Activated T-cell treated with anti-CD3 and anti-CD28 coated beads, Interleukin-2, amount 50 U/mL, for 48 hours (primary cell): ENCODE data around the gene DOCK2.
"Not testable (repeated sequence)": the region's sequence is repeated elsewhere in the genome, so short reads cannot be mapped to it uniquely, and the experiment has no call there.

Source experiments
- DNase-seq, 2 experiments: peaks; one replicate each; pipeline ENCODE4 v3.0.0-alpha.2; 2020

The DOCK2 gene

DNA sequence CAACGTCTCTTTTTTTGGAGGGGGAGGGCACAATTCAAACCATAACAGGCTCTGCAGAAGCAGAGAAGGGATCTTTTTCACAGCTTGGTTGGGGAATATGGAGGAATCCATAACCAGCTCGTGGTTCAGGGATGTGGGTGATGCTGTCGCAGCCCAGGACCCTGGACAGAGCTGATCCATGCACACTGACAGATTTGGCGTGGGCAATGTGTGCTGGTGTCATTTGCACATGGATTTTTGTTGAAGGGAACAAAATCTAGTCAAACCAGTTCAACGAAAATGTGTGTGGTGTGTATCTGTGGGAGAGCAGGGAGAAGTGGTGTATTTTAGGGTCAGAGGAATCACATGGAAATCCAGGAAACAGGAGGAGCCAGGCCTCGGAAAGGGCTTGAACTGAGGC is 4.2 kb downstream of the DOCK2 start:
- DNase-seq: no peak

DNA sequence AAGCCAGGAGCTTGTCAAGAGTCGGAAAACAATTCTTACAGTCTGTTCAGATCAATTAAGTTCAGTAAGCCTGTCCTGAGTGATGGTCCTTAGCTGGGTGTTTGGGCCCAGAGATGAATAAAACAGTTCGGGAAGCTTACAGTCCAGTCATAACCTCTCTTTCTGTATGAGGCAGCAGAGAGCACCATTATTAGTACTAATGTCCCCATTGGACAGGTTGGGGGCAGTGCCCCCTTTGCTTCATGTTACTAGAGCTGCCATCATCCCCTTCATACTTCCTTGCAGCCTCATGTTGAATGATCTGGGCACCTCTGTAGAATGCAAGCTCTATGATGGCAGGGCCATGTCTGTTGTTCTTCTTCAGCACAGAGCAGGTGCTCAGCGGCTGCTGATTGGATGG is 9.8 kb downstream of the DOCK2 start:
- DNase-seq: no peak

DNA sequence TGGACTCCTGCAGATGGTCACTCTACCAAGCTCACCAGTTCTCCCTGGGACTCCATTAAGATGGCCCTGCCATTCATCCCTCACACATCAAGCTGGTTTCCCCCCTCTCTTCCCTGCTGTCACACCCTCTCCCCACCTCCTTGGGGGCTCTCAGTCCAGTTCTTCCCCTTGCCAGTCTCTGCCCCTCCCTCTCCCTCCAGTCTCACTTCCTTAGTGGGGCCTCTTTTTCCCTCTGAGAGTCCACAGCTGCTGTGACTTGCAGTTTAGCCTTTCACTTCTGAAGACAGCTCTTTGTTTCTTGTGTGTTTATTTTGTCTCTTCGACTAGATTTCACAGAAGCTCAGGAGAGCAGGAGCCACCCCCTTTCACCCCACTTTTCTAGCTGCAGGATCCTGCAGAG is 10.5 kb downstream of the DOCK2 start:
- no peak for DNase-seq

DNA sequence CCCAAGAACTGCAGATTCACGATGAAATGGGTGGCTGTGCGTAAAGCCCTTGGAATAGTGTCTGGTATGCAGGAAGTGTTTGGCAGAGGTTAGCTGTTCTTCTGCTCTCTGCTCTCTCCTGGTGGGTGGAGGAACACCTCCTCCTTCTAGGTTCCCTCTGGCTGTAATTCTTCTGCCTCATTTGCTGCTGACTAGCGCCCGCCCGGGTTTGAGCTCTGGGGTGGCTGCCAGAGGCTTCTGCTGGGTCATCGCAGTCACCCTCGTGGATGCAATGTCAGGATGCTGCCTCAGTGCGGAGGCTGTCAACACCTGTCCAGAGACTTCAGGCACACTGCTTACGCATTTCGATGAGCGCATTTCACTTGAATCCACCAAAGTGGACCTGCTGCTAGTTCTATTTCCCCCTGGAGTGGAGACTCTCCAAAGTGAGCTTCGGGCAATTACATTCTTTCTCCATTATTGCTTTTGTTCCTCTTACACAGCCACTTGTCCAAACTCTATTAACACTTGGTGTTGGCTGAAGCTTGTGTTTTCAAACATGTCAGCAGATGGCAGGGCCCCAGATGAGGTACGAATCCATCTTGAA is 11.7 kb downstream of the DOCK2 start:
- no peak for DNase-seq

DNA sequence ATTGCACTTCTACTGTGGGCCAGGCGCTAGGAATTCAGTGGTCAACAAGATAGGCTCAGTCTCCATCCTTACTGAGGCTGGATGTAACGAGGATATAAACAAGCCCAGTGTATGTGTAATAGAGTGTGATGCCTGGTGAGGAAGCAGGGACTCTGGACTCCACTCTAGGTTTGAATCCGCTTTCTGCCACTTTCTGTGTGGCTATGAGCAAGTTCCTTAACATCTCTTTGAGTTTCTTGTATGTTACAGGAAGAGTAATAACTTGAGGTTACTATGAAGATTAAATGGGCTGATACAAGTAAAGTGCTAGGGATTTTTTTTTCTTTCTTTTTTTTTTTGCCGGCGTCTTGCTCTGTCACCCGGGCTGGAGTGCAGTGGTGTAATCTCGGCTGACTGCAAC is 12.4 kb downstream of the DOCK2 start:
- DNase-seq: no peak

GRCh38 chr5:169650701-169651331 is 13.7 kb downstream of the DOCK2 start:
- no peak for DNase-seq

DNA sequence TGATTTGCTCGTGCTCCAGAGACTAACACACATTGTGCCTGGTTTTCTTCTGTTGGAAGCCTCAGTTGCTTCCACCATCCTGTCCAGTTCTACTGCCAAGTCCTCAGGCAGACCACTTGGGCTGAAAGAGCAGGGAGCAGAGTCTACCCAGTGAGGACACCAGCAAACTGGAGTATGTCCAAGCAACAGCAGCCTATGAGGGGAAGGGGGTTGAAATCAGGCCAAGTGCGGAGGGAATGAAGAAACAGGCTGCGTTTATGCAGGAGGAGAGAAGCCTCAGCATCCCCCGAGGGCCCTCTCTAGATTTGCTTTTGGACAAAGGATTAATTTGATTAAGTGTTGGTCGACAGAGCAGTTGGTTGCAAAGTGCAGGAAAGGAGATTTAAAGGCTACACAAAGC is 14.5 kb downstream of the DOCK2 start:
- no peak for DNase-seq

GRCh38 chr5:169652057-169652456 is 15.0 kb downstream of the DOCK2 start:
- no peak for DNase-seq

DNA sequence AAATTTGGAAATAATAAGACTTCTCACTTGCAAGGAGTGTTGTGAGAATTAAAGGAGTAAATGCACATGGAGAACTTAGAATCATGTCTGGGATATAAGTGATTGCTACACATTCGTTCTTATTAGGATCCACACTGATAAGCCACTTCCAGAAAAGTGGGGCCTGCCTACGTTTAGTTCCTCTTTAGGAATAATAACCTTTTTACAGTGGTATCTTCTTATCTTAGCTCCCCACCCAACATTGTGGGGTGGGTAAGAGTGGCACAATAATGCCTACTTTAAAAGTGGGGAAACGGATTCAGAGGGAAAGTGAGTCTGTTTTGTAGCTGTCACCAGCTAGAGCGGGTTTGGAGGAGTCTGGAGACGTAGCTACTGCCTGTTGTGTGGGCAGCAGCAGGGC is 16.0 kb downstream of the DOCK2 start:
- no peak for DNase-seq

DNA sequence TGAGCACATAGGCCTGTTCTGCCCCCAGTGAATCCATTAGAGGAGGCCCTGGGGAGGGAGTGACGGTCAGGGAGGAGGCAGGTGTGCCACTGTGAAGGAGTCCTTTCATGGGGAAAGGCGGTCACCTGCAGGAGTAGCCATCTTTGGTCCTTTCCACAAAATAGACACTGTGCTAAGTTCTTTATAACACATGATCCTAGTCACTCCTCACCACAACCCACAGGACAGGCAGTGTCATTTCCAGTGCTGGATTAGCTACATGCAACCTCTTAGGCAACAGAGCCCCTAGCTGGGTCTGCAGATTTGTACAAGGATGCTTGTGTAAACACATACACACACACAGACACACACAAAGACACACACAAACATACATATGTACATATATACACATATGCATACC is 18.3 kb downstream of the DOCK2 start:
- DNase-seq: no peak

DNA sequence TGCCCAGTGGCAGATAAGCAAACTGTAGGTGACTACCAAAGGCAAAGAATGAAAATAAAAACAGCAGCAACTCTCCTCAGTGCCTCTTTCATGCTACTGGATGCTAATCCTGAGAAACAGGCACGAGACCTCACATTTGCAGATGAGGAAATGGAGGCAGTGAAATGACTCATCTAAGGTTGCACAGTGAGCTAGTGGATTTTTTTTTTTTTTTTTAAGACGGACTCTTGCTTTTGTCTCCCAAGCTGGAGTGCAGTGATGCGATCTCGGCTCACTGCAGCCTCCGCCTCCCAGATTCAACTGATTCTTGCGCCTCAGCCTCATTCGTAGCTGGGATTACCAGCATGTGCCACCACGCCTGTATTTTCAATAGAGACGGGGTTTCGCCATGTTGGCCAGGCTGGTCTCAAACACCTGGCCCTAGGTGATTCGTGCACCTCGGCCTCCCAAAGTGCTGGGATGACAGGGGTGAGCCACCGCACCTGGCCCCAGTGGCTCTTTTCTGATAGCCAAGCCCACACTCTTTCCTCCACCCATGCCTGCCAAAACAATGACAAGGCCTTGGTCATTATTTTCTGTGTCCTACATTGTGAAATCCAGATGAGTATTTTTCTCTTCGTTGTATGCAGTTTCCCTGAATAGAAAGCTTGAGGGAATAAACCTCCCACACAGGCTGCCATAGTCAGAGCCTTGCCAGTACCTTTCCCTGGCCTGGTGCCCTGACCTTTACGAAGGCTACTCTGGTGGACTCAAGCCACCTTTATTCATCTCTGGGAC is 19.2 kb downstream of the DOCK2 start:
- DNase-seq: no peak

DNA sequence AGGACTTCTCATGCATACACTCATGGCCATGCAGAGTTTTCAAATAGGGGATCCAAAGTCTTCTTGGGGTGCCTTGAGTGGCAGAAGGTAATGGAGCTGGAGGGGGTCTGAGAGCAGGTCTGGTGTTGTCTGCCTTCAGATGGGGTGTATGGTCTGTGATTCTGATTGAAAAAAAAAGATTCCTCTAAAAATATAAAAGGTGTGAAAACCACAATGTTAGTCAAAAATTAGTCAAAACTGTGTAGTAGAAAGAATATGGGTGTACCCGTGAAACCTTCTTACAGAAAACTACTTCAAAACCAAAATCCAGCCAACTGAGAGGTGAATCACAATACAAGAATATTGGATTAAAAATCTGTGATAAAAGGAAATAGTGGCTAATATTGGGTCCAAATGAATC is 20.1 kb downstream of the DOCK2 start:
- no peak for DNase-seq

DNA sequence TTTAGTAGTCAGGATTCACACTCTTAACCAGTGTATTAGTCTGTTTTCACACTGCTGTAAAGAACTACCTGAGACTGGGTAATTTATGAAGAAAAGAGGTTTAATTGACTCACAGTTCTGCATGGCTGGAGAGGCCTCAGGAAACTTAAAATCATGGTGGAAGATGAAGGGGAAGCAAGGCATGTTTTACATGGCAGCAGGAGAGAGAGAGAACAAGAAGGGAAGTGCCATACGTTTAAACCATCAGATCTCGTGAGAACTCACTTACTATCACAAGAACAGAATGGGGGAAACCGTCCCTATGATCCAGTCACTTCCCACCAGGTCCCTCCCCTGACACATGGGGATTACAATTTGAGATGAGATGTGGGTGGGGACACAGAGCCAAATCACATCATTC is 25.4 kb downstream of the DOCK2 start:
- not testable (repeated sequence) for DNase-seq

DNA sequence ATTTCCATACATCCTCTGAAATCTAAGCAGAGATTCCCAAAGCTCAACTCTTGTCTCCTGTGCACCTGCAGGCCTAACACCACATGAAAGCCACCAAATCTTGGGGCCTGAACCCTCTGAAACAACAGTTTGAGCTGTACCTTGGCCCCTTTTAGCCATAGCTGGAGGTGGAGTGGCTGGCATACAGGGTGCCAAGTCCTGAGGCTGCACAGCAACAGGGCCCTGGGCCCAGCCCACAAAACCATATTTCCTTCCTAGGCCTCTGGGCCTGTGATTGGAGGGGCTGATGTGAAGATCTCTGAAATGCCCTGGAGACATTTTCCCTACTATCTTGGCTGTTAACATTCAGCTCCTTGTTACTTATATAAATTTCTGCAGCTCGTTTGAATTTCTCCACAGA is 26.5 kb downstream of the DOCK2 start:
- no peak for DNase-seq

- DNase-seq: no peak
Observed at GRCh38 chr5:169666365-169666764, 29.3 kb downstream of the DOCK2 start.

DNA sequence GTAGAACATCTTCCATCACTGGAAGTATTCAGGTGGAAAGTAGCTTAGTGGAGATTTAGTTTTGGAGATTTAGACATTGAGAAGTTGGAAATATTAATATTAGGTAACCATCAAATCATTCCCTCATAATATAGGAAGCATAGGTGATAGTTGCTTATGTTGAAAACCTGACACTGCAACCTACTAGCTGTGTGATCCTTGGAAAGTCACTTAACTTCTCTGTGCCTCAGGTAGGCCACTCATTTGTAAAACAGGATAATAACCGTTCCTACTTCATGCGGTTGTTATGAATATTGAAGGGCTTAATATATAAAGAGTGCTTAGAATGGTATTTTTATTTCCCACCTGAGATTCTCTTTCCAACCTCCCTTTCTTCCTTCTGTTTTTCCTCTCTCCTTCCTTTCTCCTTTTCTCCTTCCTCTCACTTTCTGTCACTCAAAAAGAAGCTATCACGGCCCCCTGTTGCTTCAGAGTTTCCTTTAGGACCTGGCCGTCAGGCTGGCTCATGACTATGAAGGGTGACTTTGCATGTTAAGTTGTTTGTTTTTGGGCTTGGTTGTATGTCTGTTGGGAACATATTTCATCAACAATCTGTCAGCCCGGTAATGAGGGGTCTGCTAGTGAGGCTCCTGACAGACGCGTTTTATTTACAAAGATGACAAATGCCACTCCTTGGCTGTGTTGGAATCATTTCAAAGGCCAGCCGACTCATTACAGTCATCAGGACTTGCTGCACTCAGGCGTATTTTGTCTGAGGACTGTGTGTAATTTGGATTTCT is 31.0 kb downstream of the DOCK2 start:
- no peak for DNase-seq

- no peak for DNase-seq
Observed at GRCh38 chr5:169668732-169669131, 31.7 kb downstream of the DOCK2 start.

DNA sequence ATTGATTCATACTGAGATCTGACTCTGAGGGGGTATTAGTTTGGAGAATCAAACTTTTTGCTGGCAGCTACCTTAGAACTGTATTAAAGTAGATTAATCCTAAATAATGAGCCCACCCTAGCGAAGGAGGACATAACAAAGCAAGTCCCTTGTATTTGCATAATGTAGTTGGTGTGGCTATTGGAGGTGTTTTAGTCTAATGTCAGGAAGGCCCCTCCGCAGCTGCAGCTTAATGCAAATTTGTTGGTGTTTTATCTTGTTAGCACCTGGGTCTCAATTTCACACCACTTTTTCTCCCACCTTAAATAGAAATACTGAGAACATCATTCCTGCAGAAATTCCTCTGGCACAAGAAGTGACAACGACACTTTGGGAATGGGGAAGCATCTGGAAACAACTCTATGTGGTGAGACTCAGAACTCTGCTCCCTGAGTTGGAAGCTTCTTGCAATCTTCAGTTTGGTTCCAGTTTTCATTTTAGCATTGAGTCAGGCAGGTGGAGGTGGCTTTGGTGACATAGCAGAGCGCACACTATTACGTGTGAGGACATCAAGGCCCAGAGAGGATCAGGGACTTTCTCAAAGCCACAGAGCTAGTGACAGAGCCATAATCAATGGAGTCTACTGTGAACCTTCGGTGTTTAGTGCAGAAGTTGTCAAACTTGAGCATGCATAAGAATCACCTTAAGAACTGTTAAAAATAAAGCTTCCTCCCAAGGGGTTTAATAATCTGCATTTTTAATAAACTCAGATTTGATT is 33.9 kb downstream of the DOCK2 start:
- no peak for DNase-seq

DNA sequence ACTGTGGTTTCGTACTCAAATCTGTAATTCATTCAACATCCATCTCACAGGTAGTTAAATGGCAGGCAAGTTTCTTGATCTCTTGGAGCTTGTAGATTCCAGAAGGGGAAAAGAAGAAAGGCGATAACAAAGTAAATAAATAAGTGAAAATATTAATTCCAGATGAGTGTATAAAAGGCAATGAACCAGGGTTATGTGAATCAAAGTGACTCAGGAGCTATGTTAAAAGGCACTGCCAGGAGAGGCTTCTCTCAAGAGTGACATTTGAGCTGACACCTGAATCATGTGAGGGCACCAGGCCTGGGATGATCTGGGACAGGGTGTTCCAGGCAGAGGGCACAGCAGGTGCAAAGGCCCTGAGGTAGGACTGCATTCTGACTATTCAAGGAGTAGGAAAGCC is 45.0 kb downstream of the DOCK2 start:
- no peak for DNase-seq

- DNase-seq: no peak
Observed at GRCh38 chr5:169686137-169686536, 49.1 kb downstream of the DOCK2 start.

DNA sequence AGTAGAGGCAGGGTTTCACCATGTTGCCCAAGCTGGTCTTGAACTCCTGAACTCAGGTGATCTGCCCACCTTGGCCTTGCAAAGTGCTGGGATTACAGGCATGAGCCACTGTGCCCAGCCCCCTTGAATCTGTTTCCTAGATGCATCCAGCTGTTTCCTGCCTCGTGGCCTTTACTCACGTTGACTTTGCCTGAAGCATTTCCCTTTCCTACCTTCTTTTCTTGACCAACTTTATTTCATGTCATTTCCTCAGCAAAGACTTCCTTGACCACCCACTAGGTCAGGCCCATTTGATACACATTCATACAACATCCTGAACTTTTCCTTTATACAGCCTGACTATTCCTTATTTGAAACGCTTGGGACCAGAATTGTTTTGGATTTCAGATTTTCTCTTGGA is 51.0 kb downstream of the DOCK2 start:
- DNase-seq: no peak

DNA sequence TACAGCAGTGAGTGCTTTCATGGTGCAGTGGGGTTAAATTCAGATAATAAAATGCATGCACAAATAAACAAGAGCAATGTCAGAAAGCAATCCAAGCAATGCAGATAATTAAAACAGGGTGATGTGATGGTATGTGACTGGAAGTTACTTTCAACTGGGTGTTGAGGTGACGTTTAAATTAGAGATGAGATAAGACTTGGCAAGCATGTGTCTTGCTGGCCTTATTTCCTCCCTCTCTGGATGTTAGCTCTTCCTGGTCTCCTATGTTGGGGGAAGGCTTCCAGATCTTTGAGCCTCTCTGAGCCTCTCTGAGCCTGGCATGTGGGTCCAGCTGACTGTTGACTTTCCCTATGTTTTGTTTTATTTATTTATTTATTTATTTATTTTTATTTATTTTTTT is 54.4 kb downstream of the DOCK2 start:
- no peak for DNase-seq

- DNase-seq: no peak
Observed at GRCh38 chr5:169694091-169694625, 57.1 kb downstream of the DOCK2 start.
